ENCODE data around the gene GALM.
"Not testable (repeated sequence)": the region's sequence is repeated elsewhere in the genome, so short reads cannot be mapped to it uniquely, and the experiment has no call there.

GALM gene

GRCh38 chr2:38701542-38701941, 35.6 kb downstream of the GALM start:
- TF ChIP-seq, protein P1, sequence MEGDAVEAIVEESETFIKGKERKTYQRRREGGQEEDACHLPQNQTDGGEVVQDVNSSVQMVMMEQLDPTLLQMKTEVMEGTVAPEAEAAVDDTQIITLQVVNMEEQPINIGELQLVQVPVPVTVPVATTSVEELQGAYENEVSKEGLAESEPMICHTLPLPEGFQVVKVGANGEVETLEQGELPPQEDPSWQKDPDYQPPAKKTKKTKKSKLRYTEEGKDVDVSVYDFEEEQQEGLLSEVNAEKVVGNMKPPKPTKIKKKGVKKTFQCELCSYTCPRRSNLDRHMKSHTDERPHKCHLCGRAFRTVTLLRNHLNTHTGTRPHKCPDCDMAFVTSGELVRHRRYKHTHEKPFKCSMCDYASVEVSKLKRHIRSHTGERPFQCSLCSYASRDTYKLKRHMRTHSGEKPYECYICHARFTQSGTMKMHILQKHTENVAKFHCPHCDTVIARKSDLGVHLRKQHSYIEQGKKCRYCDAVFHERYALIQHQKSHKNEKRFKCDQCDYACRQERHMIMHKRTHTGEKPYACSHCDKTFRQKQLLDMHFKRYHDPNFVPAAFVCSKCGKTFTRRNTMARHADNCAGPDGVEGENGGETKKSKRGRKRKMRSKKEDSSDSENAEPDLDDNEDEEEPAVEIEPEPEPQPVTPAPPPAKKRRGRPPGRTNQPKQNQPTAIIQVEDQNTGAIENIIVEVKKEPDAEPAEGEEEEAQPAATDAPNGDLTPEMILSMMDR (IDR thresholded peaks at IDR 0.05; ENCODE audit: low read depth, low read length, poor library complexity, severe bottlenecking) = no peak
- no peak for TF ChIP-seq EZH2phosphoT487 (IDR thresholded peaks at IDR 0.05; ENCODE audit: borderline replicate concordance, low read length)
- no peaks in the 10 kb centered on the region for H3K36me3 ChIP-seq (ENCODE audit: control insufficient read depth, low read length)
- H3K27ac ChIP-seq (ENCODE audit: low read depth, low read length) = no peak overlapping the region
- no peaks in the 10 kb centered on the region for H3K9me2 ChIP-seq (replicated peaks; ENCODE audit: control insufficient read depth, low read length)
- no peak overlapping the region for H3K4me3 ChIP-seq (ENCODE audit: low read length)
- H3F3A ChIP-seq (ENCODE audit: control insufficient read depth, insufficient read depth) = no peaks in the 10 kb centered on the region
- H3K4me1 ChIP-seq (ENCODE audit: control insufficient read depth, low read length) = no peaks in the 10 kb centered on the region
- H3K9me3 ChIP-seq (ENCODE audit: control insufficient read depth, insufficient read depth, low read length) = no peaks in the 10 kb centered on the region
- H4K20me1 ChIP-seq (ENCODE audit: control insufficient read depth, insufficient read depth, low read depth, low read length) = no peaks in the 10 kb centered on the region
- peaks cover 11% of the 10 kb centered on the region for H3K27me3 ChIP-seq (ENCODE audit: control insufficient read depth, low read length)
- H3K4me2 ChIP-seq (ENCODE audit: low read length) = no peak overlapping the region
- no peaks in the 10 kb centered on the region for H3K79me2 ChIP-seq (ENCODE audit: control insufficient read depth, low read length)

DNA sequence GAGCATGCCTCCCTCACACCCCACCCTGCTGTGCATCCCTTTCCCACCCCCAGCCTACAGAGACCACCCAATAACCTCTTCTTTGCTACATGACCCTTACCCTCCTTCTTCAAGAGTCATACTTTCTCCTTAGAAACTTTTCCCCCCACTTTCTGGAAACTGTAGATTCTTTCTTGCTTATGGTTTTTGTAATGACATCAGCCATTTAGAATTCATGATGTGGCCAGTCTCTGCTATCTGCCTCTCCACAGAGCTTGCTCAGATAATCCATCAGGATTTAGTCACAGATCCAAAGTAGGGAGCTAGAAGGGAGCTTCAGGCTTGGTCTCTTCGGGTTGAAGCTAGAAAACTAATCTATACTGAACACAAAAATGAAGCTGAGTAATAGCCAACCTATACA, 36.5 kb downstream of the GALM start:
- H3K4me2 ChIP-seq (ENCODE audit: low read length) = no peak overlapping the region
- TF ChIP-seq, protein P1 (IDR thresholded peaks at IDR 0.05; ENCODE audit: low read depth, low read length, poor library complexity, severe bottlenecking) = no peak
- no peak overlapping the region for H3K4me3 ChIP-seq (ENCODE audit: low read length)
- H3K9me3 ChIP-seq (ENCODE audit: control insufficient read depth, insufficient read depth, low read length) = no peaks in the 10 kb centered on the region
- no peaks in the 10 kb centered on the region for H3K36me3 ChIP-seq (ENCODE audit: control insufficient read depth, low read length)
- H4K20me1 ChIP-seq (ENCODE audit: control insufficient read depth, insufficient read depth, low read depth, low read length) = no peaks in the 10 kb centered on the region
- peaks cover 11% of the 10 kb centered on the region for H3K27me3 ChIP-seq (ENCODE audit: control insufficient read depth, low read length)
- no peaks in the 10 kb centered on the region for H3F3A ChIP-seq (ENCODE audit: control insufficient read depth, insufficient read depth)
- H3K27ac ChIP-seq (ENCODE audit: low read depth, low read length) = no peak overlapping the region
- H3K9me2 ChIP-seq (replicated peaks; ENCODE audit: control insufficient read depth, low read length) = no peaks in the 10 kb centered on the region
- H3K79me2 ChIP-seq (ENCODE audit: control insufficient read depth, low read length) = no peaks in the 10 kb centered on the region
- no peaks in the 10 kb centered on the region for H3K4me1 ChIP-seq (ENCODE audit: control insufficient read depth, low read length)

- H4K20me1 ChIP-seq (ENCODE audit: control insufficient read depth, insufficient read depth, low read depth, low read length); H3K36me3 ChIP-seq (ENCODE audit: control insufficient read depth, low read length); H3K27ac ChIP-seq (ENCODE audit: low read depth, low read length); H3K79me2 ChIP-seq (ENCODE audit: control insufficient read depth, low read length); H3K9me2 ChIP-seq (replicated peaks; ENCODE audit: control insufficient read depth, low read length); H3K4me3 ChIP-seq (ENCODE audit: low read length); H3F3A ChIP-seq (ENCODE audit: control insufficient read depth, insufficient read depth); H3K4me1 ChIP-seq (ENCODE audit: control insufficient read depth, low read length); H3K9me3 ChIP-seq (ENCODE audit: control insufficient read depth, insufficient read depth, low read length); H3K4me2 ChIP-seq (ENCODE audit: low read length): not testable (repeated sequence)
- peaks cover 11% of the 10 kb centered on the region for H3K27me3 ChIP-seq (ENCODE audit: control insufficient read depth, low read length)
These were observed 37.4 kb downstream of the GALM start for GRCh38 chr2:38703336-38703735.

GRCh38 chr2:38704664-38705063, 38.8 kb downstream of the GALM start:
- Histone ChIP-seq H3F3A (ENCODE audit: control insufficient read depth, insufficient read depth) (no peaks in the 10 kb centered on the region), H3K4me3 (ENCODE audit: low read length) (no peak overlapping the region), H3K79me2 (ENCODE audit: control insufficient read depth, low read length) (no peaks in the 10 kb centered on the region), H3K27me3 (ENCODE audit: control insufficient read depth, low read length) (peaks cover 11% of the 10 kb centered on the region), H3K9me3 (ENCODE audit: control insufficient read depth, insufficient read depth, low read length) (no peaks in the 10 kb centered on the region), H3K4me1 (ENCODE audit: control insufficient read depth, low read length) (peaks cover 6% of the 10 kb centered on the region), H3K36me3 (ENCODE audit: control insufficient read depth, low read length) (no peaks in the 10 kb centered on the region), H4K20me1 (ENCODE audit: control insufficient read depth, insufficient read depth, low read depth, low read length) (no peaks in the 10 kb centered on the region), H3K9me2 (replicated peaks; ENCODE audit: control insufficient read depth, low read length) (no peaks in the 10 kb centered on the region), H3K4me2 (ENCODE audit: low read length) (no peak overlapping the region), H3K27ac (ENCODE audit: low read depth, low read length) (no peak overlapping the region)
- TF ChIP-seq EZH2phosphoT487 (IDR thresholded peaks at IDR 0.05; ENCODE audit: borderline replicate concordance, low read length) = no peak
- TF ChIP-seq, protein P1 (IDR thresholded peaks at IDR 0.05; ENCODE audit: low read depth, low read length, poor library complexity, severe bottlenecking) = no peak
